WI38 (cell line): ENCODE measurements around the gene PLA2R1.

Source experiments
- H3K4me3 ChIP-seq: 2 replicates; pipeline ENCODE4 v1.5.1; 2011; ENCODE audit warnings: low read depth, mild to moderate bottlenecking, control low read depth, low read length
- CTCF ChIP-seq: IDR thresholded peaks from 2 replicates; pipeline ENCODE4 v1.5.1; 2012; ENCODE audit warnings: low read depth, mild to moderate bottlenecking, control low read depth, low read length

Gene PLA2R1

GRCh38 chr2:160063879-160064612 is 1.6 kb upstream of the PLA2R1 start:
- TF ChIP-seq CTCF, result no peak

GRCh38 chr2:160063271-160063670 is 856 bp upstream of the PLA2R1 start:
- TF ChIP-seq CTCF, result no peak
- H3K4me3 ChIP-seq, result peak overlapping the region; percentile 70

More at GRCh38 chr2:160063879-160064612, 1.6 kb upstream of the PLA2R1 start:
- H3K4me3 ChIP-seq, result no peak overlapping the region

- H3K4me3 ChIP-seq, result peak overlapping the region; percentile 70
- TF ChIP-seq CTCF, result no peak
Measured at GRCh38 chr2:160061944-160062291, 497 bp downstream of the PLA2R1 start.

- peak overlapping the region; percentile 70 for H3K4me3 ChIP-seq
- no peak for TF ChIP-seq CTCF
Measured at GRCh38 chr2:160061533-160061932, 882 bp downstream of the PLA2R1 start.

- no peak for TF ChIP-seq CTCF
- H3K4me3 ChIP-seq, result no peak overlapping the region
Measured at GRCh38 chr2:160060297-160060696, 2.1 kb downstream of the PLA2R1 start.

GRCh38 chr2:160057356-160057755 is 5.1 kb downstream of the PLA2R1 start:
- TF ChIP-seq CTCF, result no peak
- H3K4me3 ChIP-seq, result no peak overlapping the region

- TF ChIP-seq CTCF, result no peak
- H3K4me3 ChIP-seq, result no peak overlapping the region
Measured at GRCh38 chr2:160055726-160056108, 6.7 kb downstream of the PLA2R1 start.
